ENCODE data around the gene PLCB4.

DNA sequence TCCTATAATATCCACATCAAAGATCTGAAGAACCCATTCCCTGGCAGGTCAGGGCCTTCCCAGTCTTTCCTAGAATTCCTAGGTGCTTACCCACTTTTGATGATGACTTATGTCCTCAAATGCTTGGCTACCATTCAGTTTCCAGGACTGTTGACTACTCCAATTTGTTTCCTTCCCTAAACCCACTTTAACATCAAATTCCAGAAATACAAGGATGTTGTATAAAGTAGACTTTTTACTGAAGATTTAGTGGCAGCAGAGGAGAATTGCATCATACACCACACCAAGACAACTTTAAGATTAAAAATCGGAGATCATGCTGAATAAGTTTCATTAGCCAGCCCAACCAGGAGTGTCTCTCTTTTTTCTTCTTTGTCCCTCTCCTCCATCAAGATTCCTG lies 242.2 kb downstream of the PLCB4 start:
- TF ChIP-seq POLR2A (IDR thresholded peaks at IDR 0.05): no peak
- TF ChIP-seq, protein P1, sequence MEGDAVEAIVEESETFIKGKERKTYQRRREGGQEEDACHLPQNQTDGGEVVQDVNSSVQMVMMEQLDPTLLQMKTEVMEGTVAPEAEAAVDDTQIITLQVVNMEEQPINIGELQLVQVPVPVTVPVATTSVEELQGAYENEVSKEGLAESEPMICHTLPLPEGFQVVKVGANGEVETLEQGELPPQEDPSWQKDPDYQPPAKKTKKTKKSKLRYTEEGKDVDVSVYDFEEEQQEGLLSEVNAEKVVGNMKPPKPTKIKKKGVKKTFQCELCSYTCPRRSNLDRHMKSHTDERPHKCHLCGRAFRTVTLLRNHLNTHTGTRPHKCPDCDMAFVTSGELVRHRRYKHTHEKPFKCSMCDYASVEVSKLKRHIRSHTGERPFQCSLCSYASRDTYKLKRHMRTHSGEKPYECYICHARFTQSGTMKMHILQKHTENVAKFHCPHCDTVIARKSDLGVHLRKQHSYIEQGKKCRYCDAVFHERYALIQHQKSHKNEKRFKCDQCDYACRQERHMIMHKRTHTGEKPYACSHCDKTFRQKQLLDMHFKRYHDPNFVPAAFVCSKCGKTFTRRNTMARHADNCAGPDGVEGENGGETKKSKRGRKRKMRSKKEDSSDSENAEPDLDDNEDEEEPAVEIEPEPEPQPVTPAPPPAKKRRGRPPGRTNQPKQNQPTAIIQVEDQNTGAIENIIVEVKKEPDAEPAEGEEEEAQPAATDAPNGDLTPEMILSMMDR (IDR thresholded peaks at IDR 0.05): no peak
